ENCODE data around the gene GLYATL1. TPM values are rescaled to one million over a fixed set of nuclear protein-coding genes. Genes with fewer than 3 reads are reported as not detected.

Gene GLYATL1
- polyA plus RNA-seq, 1 experiment, result 0.49 TPM

- CTCF ChIA-PET, result interaction anchor here (0.9 to 3.3 kb wide), 6 partner anchors 10 to 261 kb away, joined by 3 to 20 read pairs (median 10); no protein-coding TSS in a partner anchor
- Histone ChIP-seq H3K27me3 (ENCODE audit: control insufficient read depth, insufficient read depth, low read length) (no peaks in the 10 kb centered on the region), H3K36me3 (ENCODE audit: control insufficient read depth, insufficient read depth, low read length) (no peaks in the 10 kb centered on the region), H3K4me3 (ENCODE audit: low read depth, low read length) (peak overlapping the region; percentile 49)
- DNase-seq (ENCODE audit: low read depth), result no peak
- POLR2A ChIA-PET, result no interaction called here
- TF ChIP-seq, protein P1, sequence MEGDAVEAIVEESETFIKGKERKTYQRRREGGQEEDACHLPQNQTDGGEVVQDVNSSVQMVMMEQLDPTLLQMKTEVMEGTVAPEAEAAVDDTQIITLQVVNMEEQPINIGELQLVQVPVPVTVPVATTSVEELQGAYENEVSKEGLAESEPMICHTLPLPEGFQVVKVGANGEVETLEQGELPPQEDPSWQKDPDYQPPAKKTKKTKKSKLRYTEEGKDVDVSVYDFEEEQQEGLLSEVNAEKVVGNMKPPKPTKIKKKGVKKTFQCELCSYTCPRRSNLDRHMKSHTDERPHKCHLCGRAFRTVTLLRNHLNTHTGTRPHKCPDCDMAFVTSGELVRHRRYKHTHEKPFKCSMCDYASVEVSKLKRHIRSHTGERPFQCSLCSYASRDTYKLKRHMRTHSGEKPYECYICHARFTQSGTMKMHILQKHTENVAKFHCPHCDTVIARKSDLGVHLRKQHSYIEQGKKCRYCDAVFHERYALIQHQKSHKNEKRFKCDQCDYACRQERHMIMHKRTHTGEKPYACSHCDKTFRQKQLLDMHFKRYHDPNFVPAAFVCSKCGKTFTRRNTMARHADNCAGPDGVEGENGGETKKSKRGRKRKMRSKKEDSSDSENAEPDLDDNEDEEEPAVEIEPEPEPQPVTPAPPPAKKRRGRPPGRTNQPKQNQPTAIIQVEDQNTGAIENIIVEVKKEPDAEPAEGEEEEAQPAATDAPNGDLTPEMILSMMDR (IDR thresholded peaks at IDR 0.05; ENCODE audit: insufficient read depth, low read depth, low read length), result peak; percentile 48
These were observed 34.1 kb upstream of the GLYATL1 start for GRCh38 chr11:58905011-58905720.

DNA sequence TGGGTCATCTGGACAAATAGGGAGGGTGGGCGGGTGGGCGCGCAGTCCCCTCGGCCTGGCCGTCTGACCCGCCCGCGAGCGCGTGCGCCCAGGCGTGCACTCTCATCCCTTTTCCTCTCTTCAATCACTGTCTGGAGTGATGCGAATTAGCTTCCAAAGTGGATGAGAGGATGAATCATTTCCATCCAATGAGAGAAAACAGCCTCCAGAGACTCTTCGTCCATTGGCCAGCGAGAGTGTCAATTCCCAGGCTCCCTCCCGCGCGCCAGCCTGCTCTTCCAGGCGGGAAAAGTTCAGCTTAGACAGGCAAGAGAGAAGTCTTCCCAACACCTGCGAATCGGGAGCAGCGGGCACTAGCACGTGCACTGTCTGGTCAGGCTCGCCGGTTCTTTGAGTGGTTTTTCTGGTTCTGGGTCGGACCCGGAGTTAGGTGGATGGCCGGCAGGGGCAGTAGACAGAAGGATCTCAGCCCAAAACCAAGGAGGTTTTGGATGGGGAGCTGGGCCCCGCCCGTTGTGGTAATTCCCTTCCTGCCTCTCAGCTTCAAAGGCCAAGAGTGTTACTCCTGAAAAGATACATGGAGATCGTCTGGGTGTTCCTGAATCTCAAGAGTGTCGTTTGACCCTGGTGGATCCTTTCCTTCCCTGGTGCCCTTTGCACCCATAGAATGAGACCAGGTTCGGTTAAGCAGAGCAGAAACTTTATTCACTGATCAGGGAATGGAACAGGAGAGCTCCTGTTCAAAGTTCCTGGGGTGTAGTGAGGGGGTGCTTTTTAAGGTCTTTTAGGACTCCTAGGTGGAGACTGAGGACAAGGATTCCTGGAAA lies 33.4 kb upstream of the GLYATL1 start:
- TF ChIP-seq, protein P1 (IDR thresholded peaks at IDR 0.05; ENCODE audit: insufficient read depth, low read depth, low read length), result peak; percentile 69
- Histone ChIP-seq H3K36me3 (ENCODE audit: control insufficient read depth, insufficient read depth, low read length) (no peaks in the 10 kb centered on the region), H3K4me3 (ENCODE audit: low read depth, low read length) (peak overlapping the region; percentile 49), H3K27me3 (ENCODE audit: control insufficient read depth, insufficient read depth, low read length) (no peaks in the 10 kb centered on the region)
- DNase-seq (ENCODE audit: low read depth), result peak; percentile 63
- ChIA-PET POLR2A (no interaction called here), CTCF (interaction anchor here (0.8 to 3.3 kb wide), 8 partner anchors 9 to 260 kb away, joined by 3 to 20 read pairs (median 6); no protein-coding TSS in a partner anchor)

GRCh38 chr11:58907780-58908179 lies 31.5 kb upstream of the GLYATL1 start:
- H3K36me3 ChIP-seq (ENCODE audit: control insufficient read depth, insufficient read depth, low read length), result no peaks in the 10 kb centered on the region

DNA sequence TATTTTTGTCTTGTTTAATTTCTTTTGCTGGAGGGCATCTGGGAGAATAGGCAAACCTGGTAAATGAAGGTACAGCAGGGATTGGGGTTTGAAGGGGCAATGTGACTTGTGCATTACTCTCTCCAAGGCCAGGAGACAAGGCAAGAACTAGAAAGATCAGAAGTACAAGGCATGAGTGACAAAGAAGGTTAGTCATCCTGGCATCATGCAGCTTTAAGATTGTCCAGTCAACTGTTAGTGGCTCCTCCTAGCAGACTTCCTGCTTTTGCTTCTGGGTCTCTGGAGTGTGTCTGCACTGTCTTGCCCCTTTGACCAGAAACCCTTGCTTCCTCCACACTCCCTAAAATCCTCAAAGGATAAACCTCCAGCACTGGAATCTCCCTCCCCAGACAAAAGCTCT lies 27.2 kb upstream of the GLYATL1 start:
- ChIA-PET CTCF (no interaction called here), POLR2A (no interaction called here)
- no peak for DNase-seq (ENCODE audit: low read depth)
- Histone ChIP-seq H3K36me3 (ENCODE audit: control insufficient read depth, insufficient read depth, low read length) (no peaks in the 10 kb centered on the region), H3K4me3 (ENCODE audit: low read depth, low read length) (no peak overlapping the region), H3K27me3 (ENCODE audit: control insufficient read depth, insufficient read depth, low read length) (no peaks in the 10 kb centered on the region)
- TF ChIP-seq, protein P1 (IDR thresholded peaks at IDR 0.05; ENCODE audit: insufficient read depth, low read depth, low read length), result no peak

More at GRCh38 chr11:58907780-58908179, 31.5 kb upstream of the GLYATL1 start:
- H3K27me3 ChIP-seq (ENCODE audit: control insufficient read depth, insufficient read depth, low read length), result no peaks in the 10 kb centered on the region
- TF ChIP-seq, protein P1 (IDR thresholded peaks at IDR 0.05; ENCODE audit: insufficient read depth, low read depth, low read length), result no peak
- no peak overlapping the region for H3K4me3 ChIP-seq (ENCODE audit: low read depth, low read length)
- POLR2A ChIA-PET, result no interaction called here
- no peak for DNase-seq (ENCODE audit: low read depth)
- CTCF ChIA-PET, result interaction anchor here (1.3 to 3.3 kb wide), 2 partner anchors 11 to 14 kb away, joined by 3 to 20 read pairs; no protein-coding TSS in a partner anchor

- no peak for DNase-seq (ENCODE audit: low read depth)
- CTCF ChIA-PET, result interaction anchor here (0.7 to 2.0 kb wide), 3 partner anchors 8 to 13 kb away, joined by 3 to 8 read pairs (median 4); no protein-coding TSS in a partner anchor
- Histone ChIP-seq H3K27me3 (ENCODE audit: control insufficient read depth, insufficient read depth, low read length) (no peaks in the 10 kb centered on the region), H3K36me3 (ENCODE audit: control insufficient read depth, insufficient read depth, low read length) (no peaks in the 10 kb centered on the region), H3K4me3 (ENCODE audit: low read depth, low read length) (no peak overlapping the region)
- POLR2A ChIA-PET, result no interaction called here
- TF ChIP-seq, protein P1 (IDR thresholded peaks at IDR 0.05; ENCODE audit: insufficient read depth, low read depth, low read length), result no peak
These were observed 25.6 kb upstream of the GLYATL1 start for GRCh38 chr11:58913685-58914084.

Data from BJ (cell line).